ENCODE results near the gene ANKMY2. TPM values are rescaled to one million over a fixed set of nuclear protein-coding genes. Genes with fewer than 3 reads are reported as not detected.

The ANKMY2 gene
- polyA plus RNA-seq (78.5 and 94.7 TPM in 2 replicates), polyA minus RNA-seq (93.5 and 109 TPM in 2 replicates)

DNA sequence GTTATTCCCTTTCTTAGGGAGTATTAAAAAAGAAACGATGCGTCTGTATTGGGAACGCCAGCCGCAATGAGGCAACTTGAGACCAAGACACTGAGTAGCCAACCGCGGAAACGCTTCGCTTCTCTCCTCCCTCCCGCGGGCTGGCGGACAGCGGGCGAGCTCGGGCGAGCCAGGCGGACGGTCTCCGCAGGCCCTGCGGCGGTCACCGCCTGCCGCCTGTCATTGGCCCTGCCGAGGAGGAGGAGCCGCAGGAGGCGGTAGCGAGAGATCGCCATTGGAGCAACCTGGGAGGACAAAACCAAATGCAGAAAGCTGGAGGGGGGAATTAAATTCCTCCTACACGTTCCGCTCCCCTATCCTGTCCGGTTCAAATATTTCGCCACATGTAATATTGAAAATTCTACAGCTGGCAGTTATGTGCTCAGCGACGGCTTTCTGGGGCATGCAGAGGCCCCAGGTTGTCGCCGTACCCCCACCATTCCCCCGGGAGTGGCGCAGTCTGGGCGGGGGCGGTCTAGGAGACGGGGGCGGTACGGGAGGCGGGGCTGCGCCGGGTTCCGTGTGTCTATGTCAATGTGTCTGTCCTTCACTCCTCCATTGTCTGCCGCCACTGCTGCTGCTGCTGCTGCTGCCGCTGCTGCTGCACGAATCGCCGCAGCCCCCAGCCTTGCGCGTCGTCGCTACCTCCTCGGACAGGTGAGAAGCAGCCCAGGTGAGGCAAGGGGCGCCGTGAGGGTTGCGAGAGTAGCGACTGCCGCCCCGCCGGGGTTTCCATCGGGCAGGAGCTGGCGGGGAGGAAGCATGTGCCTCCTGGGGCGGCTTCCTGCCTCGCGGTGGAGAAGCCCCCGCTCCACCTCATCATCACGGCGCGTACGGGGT, at the start of gene ANKMY2, which contains the start of gene BZW2:
TSS of gene ANKMY2 (minus strand) at position 162 of the 879 bp plus-strand sequence. CDS start 181 bp downstream, outside the sequence.
TSS of gene BZW2 (plus strand) at position 589 of the 879 bp plus-strand sequence. CDS start 19,263 bp downstream, outside the sequence.
- Histone ChIP-seq H3K4me2 (ENCODE audit: low read length) (peak within 1 kb of the TSS; percentile 95), H2AFZ (ENCODE audit: low read depth, low read length) (peak within 1 kb of the TSS; percentile 63), H4K20me1 (ENCODE audit: insufficient read depth) (peaks cover 7% of the 10 kb centered on the region), H3K27ac (ENCODE audit: low read length) (peak within 1 kb of the TSS; percentile 94), H3K9ac (ENCODE audit: low read length) (peak within 1 kb of the TSS; percentile 95), H3F3A (ENCODE audit: insufficient read depth, low read length, poor library complexity, severe bottlenecking) (no peaks in the 10 kb centered on the region), H3K9me2 (ENCODE audit: insufficient read depth, low read length) (no peaks in the 10 kb centered on the region), H3K36me3 (ENCODE audit: insufficient read depth, low read length) (no peaks in the 10 kb centered on the region), H3K4me3 (ENCODE audit: low read length) (peak within 1 kb of the TSS; percentile 86), H3K27me3 (ENCODE audit: insufficient read depth, low read depth, low read length) (no peaks in the 10 kb centered on the region), H3K79me2 (replicated peaks; ENCODE audit: insufficient read depth, low read length) (peaks cover 82% of the 10 kb centered on the region), H3K9me3 (ENCODE audit: low read length) (no peaks in the 10 kb centered on the region)
- peak; percentile 98 for TF ChIP-seq REST (IDR thresholded peaks at IDR 0.05; ENCODE audit: borderline replicate concordance)
- peak; percentile 97 for TF ChIP-seq POLR2AphosphoS5 (IDR thresholded peaks at IDR 0.05)
- TF ChIP-seq SMC3 (conservative IDR thresholded peaks at IDR 0.05; ENCODE audit: poor library complexity), result no peak
- TF ChIP-seq RAD21 (conservative IDR thresholded peaks at IDR 0.05), result peak; percentile 15
- TF ChIP-seq MXI1 (conservative IDR thresholded peaks at IDR 0.05; ENCODE audit: poor library complexity, severe bottlenecking), result peak; percentile 94
- TF ChIP-seq EZH2 (IDR thresholded peaks at IDR 0.05; ENCODE audit: borderline replicate concordance, insufficient read depth, low read length, poor library complexity, severe bottlenecking), result no peak
- peak; percentile 100 for TF ChIP-seq TAF1 (IDR thresholded peaks at IDR 0.05; ENCODE audit: low read depth)
- peak; percentile 68 for TF ChIP-seq EP300 (conservative IDR thresholded peaks at IDR 0.05; ENCODE audit: poor library complexity, severe bottlenecking)
- TF ChIP-seq, protein P1, sequence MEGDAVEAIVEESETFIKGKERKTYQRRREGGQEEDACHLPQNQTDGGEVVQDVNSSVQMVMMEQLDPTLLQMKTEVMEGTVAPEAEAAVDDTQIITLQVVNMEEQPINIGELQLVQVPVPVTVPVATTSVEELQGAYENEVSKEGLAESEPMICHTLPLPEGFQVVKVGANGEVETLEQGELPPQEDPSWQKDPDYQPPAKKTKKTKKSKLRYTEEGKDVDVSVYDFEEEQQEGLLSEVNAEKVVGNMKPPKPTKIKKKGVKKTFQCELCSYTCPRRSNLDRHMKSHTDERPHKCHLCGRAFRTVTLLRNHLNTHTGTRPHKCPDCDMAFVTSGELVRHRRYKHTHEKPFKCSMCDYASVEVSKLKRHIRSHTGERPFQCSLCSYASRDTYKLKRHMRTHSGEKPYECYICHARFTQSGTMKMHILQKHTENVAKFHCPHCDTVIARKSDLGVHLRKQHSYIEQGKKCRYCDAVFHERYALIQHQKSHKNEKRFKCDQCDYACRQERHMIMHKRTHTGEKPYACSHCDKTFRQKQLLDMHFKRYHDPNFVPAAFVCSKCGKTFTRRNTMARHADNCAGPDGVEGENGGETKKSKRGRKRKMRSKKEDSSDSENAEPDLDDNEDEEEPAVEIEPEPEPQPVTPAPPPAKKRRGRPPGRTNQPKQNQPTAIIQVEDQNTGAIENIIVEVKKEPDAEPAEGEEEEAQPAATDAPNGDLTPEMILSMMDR (IDR thresholded peaks at IDR 0.05; ENCODE audit: poor library complexity, severe bottlenecking), result peak; percentile 35

DNA sequence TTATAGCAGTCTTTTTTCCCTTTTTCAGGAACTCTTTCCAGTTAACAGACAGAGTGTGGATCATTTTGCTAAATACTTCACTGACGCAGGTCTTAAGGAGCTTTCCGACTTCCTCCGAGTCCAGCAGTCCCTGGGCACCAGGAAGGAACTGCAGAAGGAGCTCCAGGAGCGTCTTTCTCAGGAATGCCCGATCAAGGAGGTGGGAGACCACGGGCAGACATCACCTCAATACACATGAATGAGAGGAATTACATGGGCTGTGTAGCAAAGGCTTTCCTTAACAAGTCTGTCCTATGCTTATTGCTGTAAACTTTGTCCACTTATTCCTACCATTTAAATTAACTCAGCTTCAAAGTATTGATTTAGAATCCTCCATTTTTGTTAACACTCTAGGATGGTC, 49.3 kb upstream of the ANKMY2 start:
- Histone ChIP-seq H2AFZ (ENCODE audit: low read depth, low read length) (no peak overlapping the region), H3K9ac (ENCODE audit: low read length) (no peak overlapping the region), H3K4me2 (ENCODE audit: low read length) (no peak overlapping the region), H3F3A (ENCODE audit: insufficient read depth, low read length, poor library complexity, severe bottlenecking) (no peaks in the 10 kb centered on the region), H3K27ac (ENCODE audit: low read length) (no peak overlapping the region), H3K36me3 (ENCODE audit: insufficient read depth, low read length) (peaks cover 36% of the 10 kb centered on the region), H3K27me3 (ENCODE audit: insufficient read depth, low read depth, low read length) (no peaks in the 10 kb centered on the region), H3K79me2 (replicated peaks; ENCODE audit: insufficient read depth, low read length) (no peaks in the 10 kb centered on the region), H3K9me3 (ENCODE audit: low read length) (no peaks in the 10 kb centered on the region), H3K9me2 (ENCODE audit: insufficient read depth, low read length) (no peaks in the 10 kb centered on the region), H3K4me3 (ENCODE audit: low read length) (no peak overlapping the region), H4K20me1 (ENCODE audit: insufficient read depth) (no peaks in the 10 kb centered on the region)
- TF ChIP-seq SMC3 (conservative IDR thresholded peaks at IDR 0.05; ENCODE audit: poor library complexity), result no peak
- no peak for TF ChIP-seq EZH2 (IDR thresholded peaks at IDR 0.05; ENCODE audit: borderline replicate concordance, insufficient read depth, low read length, poor library complexity, severe bottlenecking)
- no peak for TF ChIP-seq MXI1 (conservative IDR thresholded peaks at IDR 0.05; ENCODE audit: poor library complexity, severe bottlenecking)
- no peak for TF ChIP-seq POLR2AphosphoS5 (IDR thresholded peaks at IDR 0.05)
- TF ChIP-seq EP300 (conservative IDR thresholded peaks at IDR 0.05; ENCODE audit: poor library complexity, severe bottlenecking), result no peak
